Measurements from ENCODE around the gene CDH3. TPM values are rescaled to one million over a fixed set of nuclear protein-coding genes. Genes with fewer than 3 reads are reported as not detected.

Gene CDH3
- total and polyA plus RNA-seq, 2 of the 8 experiments (the other 6 are each of a cell fraction or from before 2014, with no cell fraction given), result 146 to 171 TPM

GRCh38 chr16:68656751-68657150, 11.6 kb downstream of the CDH3 start:
- no peak overlapping the region for H3K23ac ChIP-seq (ENCODE audit: insufficient read length)
- H3K27me3 ChIP-seq (replicated peaks in 1 of 4; ENCODE audit: control insufficient read depth in 3 of 4, extremely low read depth in 1 of 4, insufficient read depth in 3 of 4, low read length in 3 of 4), result no peaks in the 10 kb centered on the region
- H3K4me1 ChIP-seq (replicated peaks in 1 of 4; ENCODE audit: control insufficient read depth in 3 of 4, insufficient read depth in 4 of 4, low read length in 3 of 4), result peaks cover 0 to 6% (median 0%) of the 10 kb centered on the region in 4 experiments; a peak in 2 of 7 replicates
- H3K56ac ChIP-seq (replicated peaks; ENCODE audit: insufficient read length, low read depth, low read length), result no peak overlapping the region
- H3K4me3 ChIP-seq (ENCODE audit: extremely low read depth in 1 of 4, insufficient read depth in 2 of 4, low read depth in 3 of 4, low read length in 4 of 4), result no peak overlapping the region
- peaks cover 21% of the 10 kb centered on the region for H3K79me1 ChIP-seq (ENCODE audit: low read depth, low read length)
- no peak overlapping the region for H2AFZ ChIP-seq (ENCODE audit: low read length)
- WGBS, 2 experiments (ENCODE audit: extremely low coverage in 1 of 2, insufficient coverage in 1 of 2, insufficient read length in 1 of 2, insufficient replicate concordance in 2 of 2, low coverage in 1 of 2, low lambda C conversion rate in 2 of 2, missing lambda C conversion rate in 1 of 2), result 74% methylated on average over 2 of the region's 2 CpGs; no CpG with 5 or more reads in 1 of the 2 experiments
- H2BK12ac ChIP-seq (ENCODE audit: low read depth, low read length), result no peak overlapping the region
- H3K9ac ChIP-seq (replicated peaks in 1 of 4; ENCODE audit: extremely low read depth in 1 of 4, low read depth in 3 of 4, low read length in 3 of 4), result no peak overlapping the region
- H2BK15ac ChIP-seq (ENCODE audit: low read length), result no peak overlapping the region
- H3K4me2 ChIP-seq (ENCODE audit: insufficient read depth in 1 of 2, low read depth in 2 of 2, low read length in 2 of 2), result no peak overlapping the region
- H4K91ac ChIP-seq (replicated peaks; ENCODE audit: insufficient read length, low read length), result no peak overlapping the region
- peaks cover 11 to 16% of the 10 kb centered on the region in 2 experiments for H4K20me1 ChIP-seq (replicated peaks in 1 of 2; ENCODE audit: control insufficient read depth in 1 of 2, insufficient read depth in 2 of 2, low read length in 2 of 2)
- POLR2A ChIA-PET (ENCODE audit: partially characterized antibody), result interaction anchor here (1.6 to 9.5 kb wide), 2 partner anchors 10 to 11 kb away, joined by 8 to 81 read pairs; partner anchors contain the start of gene CDH3
- H3K36me3 ChIP-seq (ENCODE audit: control insufficient read depth in 2 of 4, insufficient read depth in 4 of 4, low read length in 3 of 4), result peaks cover 0 to 12% (median 0%) of the 10 kb centered on the region in 4 experiments; a peak in 3 of 8 replicates
- no peak for DNase-seq (ENCODE audit: low read depth in 1 of 2, low spot score in 2 of 2)
- FAIRE-seq, result no peak
- H3K9me3 ChIP-seq (ENCODE audit: insufficient read depth in 2 of 2, low read depth in 1 of 2, low read length in 1 of 2), result no peaks in the 10 kb centered on the region
- H3K4ac ChIP-seq (replicated peaks; ENCODE audit: insufficient read length, low read depth, low read length), result no peak overlapping the region
- H3K18ac ChIP-seq (ENCODE audit: extremely low read depth, low read length), result no peak overlapping the region
- CTCF ChIA-PET (ENCODE audit: partially characterized antibody), result interaction anchor here (0.6 to 4.0 kb wide), 3 partner anchors 20 to 283 kb away, joined by 3 to 16 read pairs (median 3); no protein-coding TSS in a partner anchor
- no peak overlapping the region for H4K8ac ChIP-seq (ENCODE audit: extremely low read depth, insufficient read depth, low read length)
- H2BK20ac ChIP-seq (ENCODE audit: low read length), result no peak overlapping the region
- no peak overlapping the region for H4K5ac ChIP-seq (ENCODE audit: insufficient read length, low read depth, low read length)
- H2BK120ac ChIP-seq (replicated peaks; ENCODE audit: low read depth, low read length), result no peak overlapping the region
- no peak overlapping the region for H3K27ac ChIP-seq (ENCODE audit: low read depth, low read length)
- no peak overlapping the region for H2AK5ac ChIP-seq (ENCODE audit: low read depth, low read length)
- H3K14ac ChIP-seq (ENCODE audit: insufficient read length), result no peak overlapping the region
- H3K23me2 ChIP-seq (ENCODE audit: low read depth, low read length), result no peaks in the 10 kb centered on the region
- H2BK5ac ChIP-seq (ENCODE audit: low read depth, low read length), result no peak overlapping the region
- H3K79me2 ChIP-seq (ENCODE audit: control insufficient read depth in 1 of 2, insufficient read depth in 2 of 2, low read length in 2 of 2), result peaks cover 3 to 72% of the 10 kb centered on the region in 2 experiments; a peak in 2 of 4 replicates
- TF ChIP-seq EP300 (IDR thresholded peaks at IDR 0.05; ENCODE audit: borderline replicate concordance in 1 of 2, low read depth in 2 of 2, low read length in 2 of 2), result no peak
- TF ChIP-seq MAFK (IDR thresholded peaks at IDR 0.05; ENCODE audit: low read depth, low read length), result no peak
- TF ChIP-seq KDM1A (IDR thresholded peaks at IDR 0.05; ENCODE audit: borderline replicate concordance, low read length), result no peak
- no peak for TF ChIP-seq CTBP2 (IDR thresholded peaks at IDR 0.05; ENCODE audit: borderline replicate concordance, insufficient read depth, insufficient read length, low read length)
